ENCODE results near the gene LAMA3. TPM values are rescaled to one million over a fixed set of nuclear protein-coding genes. Genes with fewer than 3 reads are reported as not detected.

The LAMA3 gene
- total RNA-seq, 1 experiment from 2014 or later, result 207 TPM

DNA sequence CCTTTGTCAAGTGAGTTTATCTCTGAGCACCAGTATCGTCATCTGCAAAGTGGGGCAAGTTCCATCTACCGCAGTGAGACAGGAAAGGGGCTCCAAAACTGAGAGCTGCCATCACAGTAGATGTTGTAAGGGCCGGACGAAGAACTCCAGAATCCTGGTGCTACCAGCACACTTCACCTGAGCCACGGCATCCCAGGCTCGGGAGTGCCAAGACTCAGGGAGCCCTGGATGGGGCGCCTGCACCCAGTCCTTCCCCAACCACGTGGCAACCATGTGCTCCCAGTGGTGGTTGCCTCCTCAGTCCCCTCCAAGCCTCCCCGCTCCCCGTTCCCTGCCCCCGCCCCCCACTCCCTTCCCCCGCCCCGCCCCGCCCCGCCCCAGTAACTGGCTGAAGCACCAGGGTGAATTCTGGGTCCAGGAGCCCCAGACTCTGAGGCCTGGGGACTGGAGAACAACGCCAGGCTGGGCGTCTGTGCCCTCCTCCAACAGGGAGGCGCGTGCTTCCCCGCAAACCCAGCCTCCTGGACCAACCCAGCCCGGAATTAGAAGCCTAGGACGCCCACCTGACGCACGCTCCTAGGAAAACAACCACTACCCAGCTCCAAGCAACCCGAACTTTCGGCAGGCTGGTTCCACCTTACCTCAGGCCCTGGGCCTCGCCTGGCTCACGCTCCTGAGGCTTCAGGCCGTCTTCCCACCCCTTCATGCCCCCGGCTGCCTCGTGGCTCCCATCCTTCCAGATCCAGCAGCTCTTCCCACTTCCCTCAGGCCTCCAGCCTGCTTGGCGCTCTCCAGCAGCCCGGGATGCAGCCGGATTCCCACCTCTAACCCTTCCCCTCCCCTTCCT lies 67.6 kb downstream of the LAMA3 start:
- intact Hi-C loops (cut with micrococcal nuclease; ENCODE audit: unreplicated experiment), result no loop called here
- peaks cover 2% of the 10 kb centered on the region for H3K9me3 Mint-ChIP-seq (ENCODE audit: low read depth, unreplicated experiment)
- TF ChIP-seq CTCF (IDR thresholded peaks at IDR 0.05; ENCODE audit: unreplicated experiment), result no peak
- no peaks in the 10 kb centered on the region for H3K36me3 Mint-ChIP-seq (ENCODE audit: insufficient read depth, unreplicated experiment)
- no peak overlapping the region for H3K4me3 Mint-ChIP-seq (ENCODE audit: low read depth, unreplicated experiment)
- no peak overlapping the region for H3K27ac Mint-ChIP-seq (ENCODE audit: unreplicated experiment)
- CTCF ChIA-PET, result interaction anchor here (0.8 kb wide), 1 partner anchor 1857 kb away, joined by 5 read pairs; no protein-coding TSS in a partner anchor
- no peaks in the 10 kb centered on the region for H3K27me3 Mint-ChIP-seq (ENCODE audit: unreplicated experiment)
- H3K4me1 Mint-ChIP-seq (ENCODE audit: low read depth, unreplicated experiment), result peaks cover 9% of the 10 kb centered on the region
- no TSS peak for BruUV-seq (replicated peaks)
- DNase-seq, result no peak

DNA sequence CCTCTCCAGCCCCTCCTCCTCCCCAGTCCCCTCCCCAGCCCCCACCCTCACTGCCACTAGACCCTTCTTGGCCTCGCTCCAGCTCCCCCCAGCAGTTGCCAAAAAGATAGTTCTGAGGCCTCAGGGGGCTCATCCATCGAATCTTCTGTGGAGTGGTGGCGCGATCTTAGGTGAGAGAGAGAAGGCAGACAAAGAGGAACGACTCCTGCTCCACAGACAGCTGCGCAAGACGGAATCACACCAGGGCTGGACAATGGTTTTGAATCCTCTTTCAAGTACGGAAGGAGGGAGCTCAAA lies 68.1 kb downstream of the LAMA3 start:
- Mint-ChIP-seq H3K36me3 (ENCODE audit: insufficient read depth, unreplicated experiment) (no peaks in the 10 kb centered on the region), H3K4me1 (ENCODE audit: low read depth, unreplicated experiment) (peaks cover 9% of the 10 kb centered on the region), H3K4me3 (ENCODE audit: low read depth, unreplicated experiment) (no peak overlapping the region), H3K9me3 (ENCODE audit: low read depth, unreplicated experiment) (peaks cover 2% of the 10 kb centered on the region), H3K27ac (ENCODE audit: unreplicated experiment) (no peak overlapping the region), H3K27me3 (ENCODE audit: unreplicated experiment) (no peaks in the 10 kb centered on the region)
- no TSS peak for BruUV-seq (replicated peaks)
- DNase-seq, result no peak
- CTCF ChIA-PET, result interaction anchor here (0.8 kb wide), 1 partner anchor 1857 kb away, joined by 5 read pairs; no protein-coding TSS in a partner anchor
- TF ChIP-seq CTCF (IDR thresholded peaks at IDR 0.05; ENCODE audit: unreplicated experiment), result no peak
- intact Hi-C loops (cut with micrococcal nuclease; ENCODE audit: unreplicated experiment), result no loop called here

DNA sequence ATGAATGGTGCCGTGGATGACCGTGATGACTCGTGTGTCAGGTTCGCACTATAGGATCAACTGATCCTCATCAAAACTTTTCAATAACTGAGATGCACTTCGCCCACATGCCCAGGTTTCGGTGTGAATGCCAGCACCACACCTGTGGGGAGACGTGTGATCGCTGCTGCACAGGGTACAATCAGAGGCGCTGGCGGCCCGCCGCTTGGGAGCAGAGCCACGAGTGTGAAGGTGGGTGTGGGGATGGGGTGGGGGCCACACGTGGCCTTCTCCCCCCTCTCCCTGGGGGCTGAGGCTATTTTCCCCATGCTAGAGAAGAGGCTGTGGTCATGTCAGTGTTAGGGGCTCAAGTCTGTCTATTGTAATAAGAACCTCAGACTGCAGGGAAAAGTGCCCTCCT lies 69.0 kb downstream of the LAMA3 start:
- Mint-ChIP-seq H3K4me3 (ENCODE audit: low read depth, unreplicated experiment) (no peak overlapping the region), H3K9me3 (ENCODE audit: low read depth, unreplicated experiment) (peaks cover 2% of the 10 kb centered on the region), H3K4me1 (ENCODE audit: low read depth, unreplicated experiment) (peaks cover 9% of the 10 kb centered on the region), H3K27ac (ENCODE audit: unreplicated experiment) (no peak overlapping the region), H3K36me3 (ENCODE audit: insufficient read depth, unreplicated experiment) (no peaks in the 10 kb centered on the region), H3K27me3 (ENCODE audit: unreplicated experiment) (no peaks in the 10 kb centered on the region)
- CTCF ChIA-PET, result no interaction called here
- BruUV-seq (replicated peaks), result no TSS peak
- intact Hi-C loops (cut with micrococcal nuclease; ENCODE audit: unreplicated experiment), result no loop called here
- no peak for TF ChIP-seq CTCF (IDR thresholded peaks at IDR 0.05; ENCODE audit: unreplicated experiment)
- no peak for DNase-seq

DNA sequence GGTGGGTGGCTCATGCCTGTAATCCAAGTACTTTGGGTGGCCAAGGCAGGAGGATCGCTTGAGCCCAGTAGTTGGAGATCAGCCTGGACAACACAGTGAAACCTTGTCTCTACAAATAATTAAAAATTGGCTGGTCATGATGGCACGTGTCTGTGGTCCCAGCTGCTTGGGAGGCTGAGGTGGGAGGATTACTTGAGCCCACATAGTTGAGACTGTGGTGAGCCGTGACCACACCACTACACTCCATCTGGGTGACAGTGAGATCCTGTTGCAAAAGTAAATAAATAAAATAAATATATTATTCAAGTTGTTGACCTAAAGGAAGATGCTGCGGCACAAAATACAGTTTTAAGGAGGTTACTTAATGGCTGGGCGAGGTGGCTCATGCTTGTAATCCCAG lies 72.7 kb downstream of the LAMA3 start:
- H3K4me1 Mint-ChIP-seq (ENCODE audit: low read depth, unreplicated experiment), result no peaks in the 10 kb centered on the region
- no peaks in the 10 kb centered on the region for H3K27me3 Mint-ChIP-seq (ENCODE audit: unreplicated experiment)
- no peak overlapping the region for H3K4me3 Mint-ChIP-seq (ENCODE audit: low read depth, unreplicated experiment)

More for the DNA sequence above, 72.7 kb downstream of the LAMA3 start:
- CTCF ChIA-PET, result interaction anchor here (0.6 to 0.7 kb wide), 2 partner anchors 29 to 443 kb away, joined by 3 read pairs; no protein-coding TSS in a partner anchor
- no peak for DNase-seq
- BruUV-seq (replicated peaks), result no TSS peak
- intact Hi-C loops (cut with micrococcal nuclease; ENCODE audit: unreplicated experiment), result no loop called here
- Mint-ChIP-seq H3K27ac (ENCODE audit: unreplicated experiment) (no peak overlapping the region), H3K9me3 (ENCODE audit: low read depth, unreplicated experiment) (peaks cover 5% of the 10 kb centered on the region), H3K36me3 (ENCODE audit: insufficient read depth, unreplicated experiment) (no peaks in the 10 kb centered on the region)
- TF ChIP-seq CTCF (IDR thresholded peaks at IDR 0.05; ENCODE audit: unreplicated experiment), result no peak
